IMR-90 (cell line): Measurements from ENCODE around the gene KRTAP1-5. TPM values are rescaled to one million over a fixed set of nuclear protein-coding genes. Genes with fewer than 3 reads are reported as not detected.

Experiments
- ATAC-seq: fragments of 200-7000 bp; cut with Tn5 transposase; 2 replicates; pipeline ENCODE4 v1.9.1; 2020; ENCODE audit warnings: low read depth, mild to moderate bottlenecking, moderate library complexity
- BruUV-seq: library from RNA; stranded (reverse); fragments of 400-500 nt; replicated peaks from 2 replicates; lab custom pipeline; 2021; lab: Mats Ljungman, UMichigan
- CTCF ChIA-PET: fragments of 300-600 bp; formaldehyde crosslinking; extraction: SDS; loops from one replicate; lab custom pipeline; 2021; ENCODE audit warnings: antibody characterized with exemption; lab: Yijun Ruan, JAX
- POLR2A ChIA-PET: fragments of 300-600 bp; sonication (Branson Sonifier 250); formaldehyde crosslinking; loops from one replicate; lab custom pipeline; 2022; ENCODE audit warnings: antibody characterized with exemption; ENCODE audit not compliant: unreplicated experiment; lab: Charles Lee
- DNase-seq: peaks from one replicate; pipeline ENCODE4 v3.0.0; 2013
- H2AFZ ChIP-seq: replicated peaks from 2 replicates; pipeline ENCODE3; 2013; ENCODE audit warnings: low read length, mild to moderate bottlenecking; ENCODE audit not compliant: poor library complexity
- H2AK5ac ChIP-seq: 2 replicates; pipeline ENCODE4 v1.6.1; 2013; ENCODE audit warnings: low read depth, low read length, inconsistent platforms
- H2AK9ac ChIP-seq: replicated peaks from 2 replicates; pipeline ENCODE3; 2013; ENCODE audit warnings: mild to moderate bottlenecking, low read depth, low read length, moderate library complexity; ENCODE audit not compliant: poor library complexity
- H2BK120ac ChIP-seq: 2 replicates; pipeline ENCODE4 v1.6.1; 2013; ENCODE audit warnings: low read depth, low read length, inconsistent platforms
- H2BK15ac ChIP-seq: 3 replicates; pipeline ENCODE4 v1.6.1; 2013; ENCODE audit warnings: low read depth, low read length, inconsistent platforms
- H2BK20ac ChIP-seq: 2 replicates; pipeline ENCODE4 v1.6.1; 2013; ENCODE audit warnings: low read depth, mild to moderate bottlenecking, inconsistent platforms, low read length, moderate library complexity
- H2BK5ac ChIP-seq: 2 replicates; pipeline ENCODE4 v1.6.1; 2013; ENCODE audit warnings: mild to moderate bottlenecking, low read depth, low read length, inconsistent platforms; ENCODE audit not compliant: poor library complexity, severe bottlenecking
- H3K14ac ChIP-seq: replicated peaks from 2 replicates; pipeline ENCODE4 v1.6.1; 2013; ENCODE audit warnings: low read depth, low read length, inconsistent platforms
- H3K18ac ChIP-seq: 2 replicates; pipeline ENCODE4 v1.6.1; 2013; ENCODE audit warnings: low read depth, low read length, control low read depth
- H3K23ac ChIP-seq: 2 replicates; pipeline ENCODE4 v1.6.1; 2013; ENCODE audit warnings: low read depth, low read length, inconsistent platforms
- H3K27ac ChIP-seq: 2 replicates; pipeline ENCODE4 v1.5.1; 2013; ENCODE audit warnings: mild to moderate bottlenecking, control low read depth, low read length; ENCODE audit not compliant: insufficient read depth
- H3K27me3 ChIP-seq: 2 replicates; pipeline ENCODE4 v1.6.1; 2013; ENCODE audit warnings: low read length; ENCODE audit not compliant: control insufficient read depth, insufficient read depth
- H3K36me3 ChIP-seq: 2 replicates; pipeline ENCODE4 v1.6.1; 2013; ENCODE audit warnings: low read length, mixed read lengths; ENCODE audit not compliant: control insufficient read depth, insufficient read depth
- H3K4ac ChIP-seq: 2 replicates; pipeline ENCODE4 v1.6.1; 2013; ENCODE audit warnings: low read depth, low read length, inconsistent platforms
- H3K4me1 ChIP-seq: 2 replicates; pipeline ENCODE4 v1.6.1; 2013; ENCODE audit warnings: low read length, mixed read lengths; ENCODE audit not compliant: control insufficient read depth, insufficient read depth
- H3K4me2 ChIP-seq: 2 replicates; pipeline ENCODE4 v1.6.1; 2013; ENCODE audit warnings: low read depth, mild to moderate bottlenecking, control low read depth, low read length, moderate library complexity
- H3K4me3 ChIP-seq: 2 replicates; pipeline ENCODE4 v1.5.1; 2013; ENCODE audit warnings: low read depth, mild to moderate bottlenecking, control low read depth, low read length, moderate library complexity; ENCODE audit not compliant: insufficient read depth
- H3K56ac ChIP-seq: 2 replicates; pipeline ENCODE4 v1.6.1; 2013; ENCODE audit warnings: low read length, inconsistent platforms; ENCODE audit not compliant: insufficient read depth; ENCODE audit errors: extremely low read depth
- H3K79me1 ChIP-seq, 2 experiments: 2 replicates each; pipeline ENCODE4 v1.6.1; 2013; ENCODE audit warnings: low read length in 2 of 2, inconsistent platforms in 1 of 2, low read depth in 1 of 2
- H3K9ac ChIP-seq: 2 replicates; pipeline ENCODE4 v1.6.1; 2013; ENCODE audit warnings: low read depth, low read length, control low read depth
- H3K9me1 ChIP-seq: 2 replicates; pipeline ENCODE4 v1.6.1; 2013; ENCODE audit warnings: low read length, inconsistent platforms; ENCODE audit not compliant: insufficient read depth
- H3K9me3 ChIP-seq: 2 replicates; pipeline ENCODE4 v1.6.1; 2013; ENCODE audit warnings: low read length; ENCODE audit not compliant: control insufficient read depth, insufficient read depth
- H4K20me1 ChIP-seq: 2 replicates; pipeline ENCODE4 v1.6.1; 2013; ENCODE audit warnings: low read length, inconsistent platforms; ENCODE audit not compliant: insufficient read depth
- H4K5ac ChIP-seq: 2 replicates; pipeline ENCODE4 v1.6.1; 2013; ENCODE audit warnings: mild to moderate bottlenecking, low read depth, low read length, control low read depth
- H4K8ac ChIP-seq, 2 experiments: 2 replicates each; pipeline ENCODE4 v1.6.1; 2013; ENCODE audit warnings: low read depth in 2 of 2, low read length in 2 of 2, control low read depth in 1 of 2, inconsistent platforms in 1 of 2
- H4K91ac ChIP-seq: 2 replicates; pipeline ENCODE4 v1.6.1; 2013; ENCODE audit warnings: low read depth, low read length, inconsistent platforms; ENCODE audit not compliant: insufficient read depth
- BHLHE40 ChIP-seq: fragments of 150-350 bp; IDR thresholded peaks from 2 replicates; pipeline ENCODE4 v1.6.1; 2016; ENCODE audit warnings: mild to moderate bottlenecking, low read depth, low read length
- CEBPB ChIP-seq: IDR thresholded peaks from 2 replicates; pipeline ENCODE4 v1.6.1; 2012; ENCODE audit warnings: low read depth, low read length, improper control_type of control experiment
- CHD1 ChIP-seq: IDR thresholded peaks from 2 replicates; pipeline ENCODE4 v1.6.1; 2012; ENCODE audit warnings: low read depth, low read length, improper control_type of control experiment
- CTCF ChIP-seq: conservative IDR thresholded peaks from 2 replicates; pipeline ENCODE4 v1.5.1; 2012; ENCODE audit warnings: mild to moderate bottlenecking, low read depth, low read length, improper control_type of control experiment
- ELK1 ChIP-seq: fragments of 150-350 bp; IDR thresholded peaks from 2 replicates; pipeline ENCODE4 v1.6.1; 2016; ENCODE audit warnings: low read depth, mild to moderate bottlenecking, low read length, moderate library complexity, borderline replicate concordance
- FOS ChIP-seq: fragments of 150-350 bp; IDR thresholded peaks from 2 replicates; pipeline ENCODE4 v1.6.1; 2016; ENCODE audit warnings: low read depth, low read length
- MAFK ChIP-seq: IDR thresholded peaks from 2 replicates; pipeline ENCODE4 v1.6.1; 2012; ENCODE audit warnings: low read depth, low read length, improper control_type of control experiment
- MAZ ChIP-seq: IDR thresholded peaks from 2 replicates; pipeline ENCODE4 v1.6.1; 2012; ENCODE audit warnings: low read depth, mild to moderate bottlenecking, low read length, improper control_type of control experiment, moderate library complexity, borderline replicate concordance
- MXI1 ChIP-seq: IDR thresholded peaks from 2 replicates; pipeline ENCODE4 v1.6.1; 2012; ENCODE audit warnings: low read depth, mild to moderate bottlenecking, low read length, moderate library complexity, borderline replicate concordance
- NFE2L2 ChIP-seq: fragments of 150-350 bp; IDR thresholded peaks from 2 replicates; pipeline ENCODE4 v1.6.1; 2016; ENCODE audit warnings: low read depth, mild to moderate bottlenecking, low read length
- POLR2A ChIP-seq: IDR thresholded peaks from 2 replicates; pipeline ENCODE4 v1.6.1; 2012; ENCODE audit warnings: mild to moderate bottlenecking, low read depth, low read length
- RAD21 ChIP-seq: IDR thresholded peaks from 2 replicates; pipeline ENCODE4 v1.6.1; 2012; ENCODE audit warnings: low read length, improper control_type of control experiment
- RCOR1 ChIP-seq: IDR thresholded peaks from 2 replicates; pipeline ENCODE4 v1.6.1; 2012; ENCODE audit warnings: mild to moderate bottlenecking, low read length, improper control_type of control experiment; ENCODE audit not compliant: insufficient replicate concordance
- RFX5 ChIP-seq: IDR thresholded peaks from 2 replicates; pipeline ENCODE4 v1.8.0; 2012; ENCODE audit warnings: low read depth, mild to moderate bottlenecking, low read length, moderate library complexity
- SMC3 ChIP-seq: fragments of 150-350 bp; IDR thresholded peaks from 2 replicates; pipeline ENCODE4 v1.6.1; 2016; ENCODE audit warnings: low read depth, mild to moderate bottlenecking, antibody characterized with exemption, low read length, moderate library complexity
- USF2 ChIP-seq: fragments of 150-350 bp; IDR thresholded peaks from 2 replicates; pipeline ENCODE4 v1.6.1; 2017; ENCODE audit warnings: mild to moderate bottlenecking, antibody characterized with exemption, low read length, low read depth
- WGBS, 2 experiments: methylation state at CpG; one replicate each; pipeline versions ENCODE4 v1.1.5 to v1.1.7; 2013; ENCODE audit warnings: missing lambda C conversion rate in 2 of 2; ENCODE audit not compliant: insufficient read length in 1 of 2; ENCODE audit errors: extremely low coverage in 2 of 2; 5-methylcytosine and 5-hydroxymethylcytosine counted together
- dilution Hi-C: fragments of 300-500 bp; cut with HindIII; formaldehyde crosslinking; loops from one replicate; pipeline ENCODE4 v1.14.3; 2018; ENCODE audit warnings: low sequenced_read_pairs; ENCODE audit not compliant: unreplicated experiment
- in situ Hi-C: fragments of 300-500 bp; cut with MboI; formaldehyde crosslinking; loops from 3 replicates; pipeline ENCODE4 v1.14.3; 2019; ENCODE audit warnings: low sequenced_read_pairs, inconsistent platforms, mixed read lengths
- intact Hi-C: fragments of 100-400 bp; cut with micrococcal nuclease; formaldehyde crosslinking; loops from 2 replicates; pipeline ENCODE4 v1.10.0; 2022
- polyA plus RNA-seq, 3 experiments: library from polyadenylated mRNA; depleted of rRNA; stranded (reverse); fragments of >200 nt; gene quantifications; 2 replicates each; pipeline ENCODE4 v1.2.3, GENCODE V29; 2012; ENCODE audit warnings: low replicate concordance in 1 of 3
- total RNA-seq: library from RNA; depleted of rRNA; stranded (reverse); fragments of >200 nt; gene quantifications from 2 replicates; pipeline ENCODE4 v1.2.3, GENCODE V29; 2012

Gene KRTAP1-5
- total and polyA plus RNA-seq, 2 of the 4 experiments (the other 2 are of a cell fraction): 27.0 to 34.8 TPM

GRCh38 chr17:40992666-40993065, 34.3 kb downstream of the KRTAP1-5 start:
- Histone ChIP-seq H3K4me1 (no peaks in the 10 kb centered on the region), H3K27ac (no peak overlapping the region), H3K18ac (no peak overlapping the region), H3K79me1 (no peaks in the 10 kb centered on the region), H3K4me2 (no peak overlapping the region), H2BK5ac (no peak overlapping the region), H3K9me3 (no peaks in the 10 kb centered on the region), H3K4ac (no peak overlapping the region), H3K14ac (no peak overlapping the region), H2AK9ac (no peak overlapping the region), H2BK120ac (no peak overlapping the region), H3K4me3 (no peak overlapping the region), H2AK5ac (no peak overlapping the region), H4K91ac (no peak overlapping the region), H3K9ac (no peak overlapping the region), H3K27me3 (no peaks in the 10 kb centered on the region), H3K23ac (no peak overlapping the region), H3K36me3 (no peaks in the 10 kb centered on the region), H2BK20ac (no peak overlapping the region), H4K5ac (no peak overlapping the region), H4K8ac (no peak overlapping the region), H4K20me1 (no peaks in the 10 kb centered on the region), H2AFZ (no peak overlapping the region), H3K56ac (no peak overlapping the region), H2BK15ac (no peak overlapping the region), H3K9me1 (no peaks in the 10 kb centered on the region)
- no TSS peak for BruUV-seq
- 83% methylated on average over 1 of the region's 3 CpGs; no CpG with 5 or more reads in 1 of the 2 experiments for WGBS, 2 experiments
- in situ Hi-C loops: no loop called here
- TF ChIP-seq RFX5 (no peak), FOS (no peak), CTCF (no peak), MXI1 (no peak), CHD1 (no peak), USF2 (no peak), MAZ (no peak), SMC3 (no peak), POLR2A (no peak), MAFK (no peak), NFE2L2 (no peak), RAD21 (no peak), RCOR1 (no peak), ELK1 (no peak), CEBPB (no peak), BHLHE40 (no peak)
- ATAC-seq (no peak), DNase-seq (no peak)
- CTCF ChIA-PET: no interaction called here
- POLR2A ChIA-PET: no interaction called here
- intact Hi-C loops: no loop called here
- dilution Hi-C loops: no loop called here
